ENCODE measurements around the gene MANSC1.
A peak's percentile ranks its signal among the peaks of the same experiment; 100 is the strongest.

MANSC1 gene

DNA sequence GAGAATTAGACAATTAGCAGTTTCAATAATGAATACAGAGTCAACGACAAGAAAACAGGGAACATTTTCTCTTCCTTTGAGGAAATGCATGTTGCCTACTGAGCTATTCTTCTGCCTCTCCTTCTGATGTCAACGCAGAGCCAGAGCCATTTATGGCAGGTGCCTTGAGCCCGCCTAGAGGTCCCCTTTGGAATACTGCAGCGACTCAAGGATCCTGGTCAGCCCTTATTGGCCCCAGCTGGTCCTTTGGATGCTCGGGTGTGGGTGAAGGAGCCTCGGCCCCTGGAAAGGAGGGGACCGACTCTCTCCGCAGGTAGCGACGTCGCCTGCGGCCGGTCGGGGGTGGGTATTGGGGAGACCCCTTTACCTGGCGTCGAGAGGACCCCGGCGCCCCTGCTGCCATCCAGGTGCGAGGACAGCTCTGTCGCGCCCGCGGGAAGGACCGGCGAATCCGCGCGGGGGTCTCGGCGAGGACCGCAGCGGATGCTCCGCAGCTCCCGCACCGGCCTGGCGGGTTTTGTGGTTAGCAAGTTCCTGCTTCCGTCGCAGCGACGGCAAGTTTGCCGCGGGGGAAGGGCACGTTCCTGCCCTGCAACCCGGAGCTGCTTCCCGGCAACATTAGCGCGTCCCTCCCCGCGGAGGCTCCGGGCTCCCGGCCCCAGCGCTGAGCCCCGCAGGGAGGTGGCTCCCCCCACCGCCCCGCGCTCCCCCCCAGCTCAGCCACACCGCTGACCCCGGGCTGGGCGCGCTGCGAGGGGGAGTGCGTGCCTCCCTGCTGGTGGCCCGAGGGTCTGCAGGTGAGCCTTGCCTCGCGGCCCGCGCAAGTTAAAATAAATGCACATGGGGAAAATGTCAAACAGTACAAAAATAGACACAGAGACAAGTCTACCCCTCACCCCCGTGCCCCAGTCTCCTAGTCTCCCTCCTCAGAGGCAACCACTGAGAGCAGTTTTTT lies at the start of gene MANSC1 (continued):
- TF ChIP-seq, protein P1, sequence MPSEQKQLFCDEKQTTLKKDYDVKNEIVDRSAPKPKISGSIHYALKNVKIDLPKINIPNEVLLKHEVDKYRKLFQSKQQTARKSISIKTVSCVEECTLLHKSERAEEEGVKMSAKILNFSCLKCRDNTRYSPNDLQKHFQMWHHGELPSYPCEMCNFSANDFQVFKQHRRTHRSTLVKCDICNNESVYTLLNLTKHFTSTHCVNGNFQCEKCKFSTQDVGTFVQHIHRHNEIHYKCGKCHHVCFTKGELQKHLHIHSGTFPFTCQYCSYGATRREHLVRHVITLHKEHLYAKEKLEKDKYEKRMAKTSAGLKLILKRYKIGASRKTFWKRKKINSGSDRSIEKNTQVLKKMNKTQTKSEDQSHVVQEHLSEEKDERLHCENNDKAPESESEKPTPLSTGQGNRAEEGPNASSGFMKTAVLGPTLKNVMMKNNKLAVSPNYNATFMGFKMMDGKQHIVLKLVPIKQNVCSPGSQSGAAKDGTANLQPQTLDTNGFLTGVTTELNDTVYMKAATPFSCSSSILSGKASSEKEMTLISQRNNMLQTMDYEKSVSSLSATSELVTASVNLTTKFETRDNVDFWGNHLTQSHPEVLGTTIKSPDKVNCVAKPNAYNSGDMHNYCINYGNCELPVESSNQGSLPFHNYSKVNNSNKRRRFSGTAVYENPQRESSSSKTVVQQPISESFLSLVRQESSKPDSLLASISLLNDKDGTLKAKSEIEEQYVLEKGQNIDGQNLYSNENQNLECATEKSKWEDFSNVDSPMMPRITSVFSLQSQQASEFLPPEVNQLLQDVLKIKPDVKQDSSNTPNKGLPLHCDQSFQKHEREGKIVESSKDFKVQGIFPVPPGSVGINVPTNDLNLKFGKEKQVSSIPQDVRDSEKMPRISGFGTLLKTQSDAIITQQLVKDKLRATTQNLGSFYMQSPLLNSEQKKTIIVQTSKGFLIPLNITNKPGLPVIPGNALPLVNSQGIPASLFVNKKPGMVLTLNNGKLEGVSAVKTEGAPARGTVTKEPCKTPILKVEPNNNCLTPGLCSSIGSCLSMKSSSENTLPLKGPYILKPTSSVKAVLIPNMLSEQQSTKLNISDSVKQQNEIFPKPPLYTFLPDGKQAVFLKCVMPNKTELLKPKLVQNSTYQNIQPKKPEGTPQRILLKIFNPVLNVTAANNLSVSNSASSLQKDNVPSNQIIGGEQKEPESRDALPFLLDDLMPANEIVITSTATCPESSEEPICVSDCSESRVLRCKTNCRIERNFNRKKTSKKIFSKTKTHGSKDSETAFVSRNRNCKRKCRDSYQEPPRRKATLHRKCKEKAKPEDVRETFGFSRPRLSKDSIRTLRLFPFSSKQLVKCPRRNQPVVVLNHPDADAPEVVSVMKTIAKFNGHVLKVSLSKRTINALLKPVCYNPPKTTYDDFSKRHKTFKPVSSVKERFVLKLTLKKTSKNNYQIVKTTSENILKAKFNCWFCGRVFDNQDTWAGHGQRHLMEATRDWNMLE (tag by site-specific recombination; conservative IDR thresholded peaks at IDR 0.05; ENCODE audit: low read depth) = peak; percentile 38; the same call in 1 of the 2 replicates
- TF ChIP-seq ZNF830 (tag by site-specific recombination; IDR thresholded peaks at IDR 0.05; ENCODE audit: low read depth) = no peak
- peak; percentile 57 for TF ChIP-seq ZBTB8A (tag by site-specific recombination; IDR thresholded peaks at IDR 0.05)
- TF ChIP-seq ZNF132 (tag by site-specific recombination; IDR thresholded peaks at IDR 0.05; ENCODE audit: borderline replicate concordance) = no peak
- TF ChIP-seq, protein P2, sequence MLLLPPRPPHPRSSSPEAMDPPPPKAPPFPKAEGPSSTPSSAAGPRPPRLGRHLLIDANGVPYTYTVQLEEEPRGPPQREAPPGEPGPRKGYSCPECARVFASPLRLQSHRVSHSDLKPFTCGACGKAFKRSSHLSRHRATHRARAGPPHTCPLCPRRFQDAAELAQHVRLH (tag by site-specific recombination; IDR thresholded peaks at IDR 0.05) = peak; percentile 91
- no peak for TF ChIP-seq ZNF664 (tag by site-specific recombination; IDR thresholded peaks at IDR 0.05)
- peak; percentile 37 for TF ChIP-seq ZNF10 (tag by site-specific recombination; IDR thresholded peaks at IDR 0.05)
- peak; percentile 48 for TF ChIP-seq SP2 (tag by site-specific recombination; IDR thresholded peaks at IDR 0.05)
- TF ChIP-seq HOXD13 (CRISPR knock-in tag; IDR thresholded peaks at IDR 0.05; ENCODE audit: borderline replicate concordance) = no peak
- TF ChIP-seq KLF10 (tag by site-specific recombination; IDR thresholded peaks at IDR 0.05) = no peak
- TF ChIP-seq, protein P3, sequence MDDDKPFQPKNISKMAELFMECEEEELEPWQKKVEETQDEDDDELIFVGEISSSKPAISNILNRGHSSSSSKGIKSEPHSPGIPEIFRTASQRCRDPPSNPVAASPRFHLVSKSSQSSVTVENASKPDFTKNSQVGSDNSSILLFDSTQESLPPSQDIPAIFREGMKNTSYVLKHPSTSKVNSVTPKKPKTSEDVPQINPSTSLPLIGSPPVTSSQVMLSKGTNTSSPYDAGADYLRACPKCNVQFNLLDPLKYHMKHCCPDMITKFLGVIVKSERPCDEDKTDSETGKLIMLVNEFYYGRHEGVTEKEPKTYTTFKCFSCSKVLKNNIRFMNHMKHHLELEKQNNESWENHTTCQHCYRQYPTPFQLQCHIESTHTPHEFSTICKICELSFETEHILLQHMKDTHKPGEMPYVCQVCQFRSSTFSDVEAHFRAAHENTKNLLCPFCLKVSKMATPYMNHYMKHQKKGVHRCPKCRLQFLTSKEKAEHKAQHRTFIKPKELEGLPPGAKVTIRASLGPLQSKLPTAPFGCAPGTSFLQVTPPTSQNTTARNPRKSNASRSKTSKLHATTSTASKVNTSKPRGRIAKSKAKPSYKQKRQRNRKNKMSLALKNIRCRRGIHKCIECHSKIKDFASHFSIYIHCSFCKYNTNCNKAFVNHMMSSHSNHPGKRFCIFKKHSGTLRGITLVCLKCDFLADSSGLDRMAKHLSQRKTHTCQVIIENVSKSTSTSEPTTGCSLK (tag by site-specific recombination; IDR thresholded peaks at IDR 0.05) = no peak
- 0 out of 2 replicates have a peak, but pooled peaks have one; percentile 60 for TF ChIP-seq ZFP69B (tag by site-specific recombination; IDR thresholded peaks at IDR 0.05)
- TF ChIP-seq, protein P4, sequence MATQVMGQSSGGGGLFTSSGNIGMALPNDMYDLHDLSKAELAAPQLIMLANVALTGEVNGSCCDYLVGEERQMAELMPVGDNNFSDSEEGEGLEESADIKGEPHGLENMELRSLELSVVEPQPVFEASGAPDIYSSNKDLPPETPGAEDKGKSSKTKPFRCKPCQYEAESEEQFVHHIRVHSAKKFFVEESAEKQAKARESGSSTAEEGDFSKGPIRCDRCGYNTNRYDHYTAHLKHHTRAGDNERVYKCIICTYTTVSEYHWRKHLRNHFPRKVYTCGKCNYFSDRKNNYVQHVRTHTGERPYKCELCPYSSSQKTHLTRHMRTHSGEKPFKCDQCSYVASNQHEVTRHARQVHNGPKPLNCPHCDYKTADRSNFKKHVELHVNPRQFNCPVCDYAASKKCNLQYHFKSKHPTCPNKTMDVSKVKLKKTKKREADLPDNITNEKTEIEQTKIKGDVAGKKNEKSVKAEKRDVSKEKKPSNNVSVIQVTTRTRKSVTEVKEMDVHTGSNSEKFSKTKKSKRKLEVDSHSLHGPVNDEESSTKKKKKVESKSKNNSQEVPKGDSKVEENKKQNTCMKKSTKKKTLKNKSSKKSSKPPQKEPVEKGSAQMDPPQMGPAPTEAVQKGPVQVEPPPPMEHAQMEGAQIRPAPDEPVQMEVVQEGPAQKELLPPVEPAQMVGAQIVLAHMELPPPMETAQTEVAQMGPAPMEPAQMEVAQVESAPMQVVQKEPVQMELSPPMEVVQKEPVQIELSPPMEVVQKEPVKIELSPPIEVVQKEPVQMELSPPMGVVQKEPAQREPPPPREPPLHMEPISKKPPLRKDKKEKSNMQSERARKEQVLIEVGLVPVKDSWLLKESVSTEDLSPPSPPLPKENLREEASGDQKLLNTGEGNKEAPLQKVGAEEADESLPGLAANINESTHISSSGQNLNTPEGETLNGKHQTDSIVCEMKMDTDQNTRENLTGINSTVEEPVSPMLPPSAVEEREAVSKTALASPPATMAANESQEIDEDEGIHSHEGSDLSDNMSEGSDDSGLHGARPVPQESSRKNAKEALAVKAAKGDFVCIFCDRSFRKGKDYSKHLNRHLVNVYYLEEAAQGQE (tag by site-specific recombination; IDR thresholded peaks at IDR 0.05) = no peak
- TF ChIP-seq ZNF24 (tag by site-specific recombination; IDR thresholded peaks at IDR 0.05) = peak; percentile 65; the same call in 1 of the 2 replicates
- TF ChIP-seq EGR2 (tag by site-specific recombination; IDR thresholded peaks at IDR 0.05; ENCODE audit: low read depth) = peak; percentile 18; the same call in 1 of the 2 replicates
- TF ChIP-seq SALL2 (tag by site-specific recombination; IDR thresholded peaks at IDR 0.05; ENCODE audit: borderline replicate concordance) = no peak
- TF ChIP-seq, protein P5, sequence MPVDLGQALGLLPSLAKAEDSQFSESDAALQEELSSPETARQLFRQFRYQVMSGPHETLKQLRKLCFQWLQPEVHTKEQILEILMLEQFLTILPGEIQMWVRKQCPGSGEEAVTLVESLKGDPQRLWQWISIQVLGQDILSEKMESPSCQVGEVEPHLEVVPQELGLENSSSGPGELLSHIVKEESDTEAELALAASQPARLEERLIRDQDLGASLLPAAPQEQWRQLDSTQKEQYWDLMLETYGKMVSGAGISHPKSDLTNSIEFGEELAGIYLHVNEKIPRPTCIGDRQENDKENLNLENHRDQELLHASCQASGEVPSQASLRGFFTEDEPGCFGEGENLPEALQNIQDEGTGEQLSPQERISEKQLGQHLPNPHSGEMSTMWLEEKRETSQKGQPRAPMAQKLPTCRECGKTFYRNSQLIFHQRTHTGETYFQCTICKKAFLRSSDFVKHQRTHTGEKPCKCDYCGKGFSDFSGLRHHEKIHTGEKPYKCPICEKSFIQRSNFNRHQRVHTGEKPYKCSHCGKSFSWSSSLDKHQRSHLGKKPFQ (tag by site-specific recombination; IDR thresholded peaks at IDR 0.05) = no peak
- 0 out of 2 replicates have a peak, but pooled peaks have one; percentile 22 for TF ChIP-seq SCRT2 (tag by site-specific recombination; IDR thresholded peaks at IDR 0.05)
- 0 out of 2 replicates have a peak, but pooled peaks have one; percentile 12 for TF ChIP-seq ZNF660 (tag by site-specific recombination; IDR thresholded peaks at IDR 0.05)
- no peak for TF ChIP-seq ZNF623 (tag by site-specific recombination; IDR thresholded peaks at IDR 0.05)
- TF ChIP-seq ZSCAN30 (tag by site-specific recombination; IDR thresholded peaks at IDR 0.05) = peak; percentile 88
- TF ChIP-seq ZNF777 (tag by site-specific recombination; IDR thresholded peaks at IDR 0.05; ENCODE audit: borderline replicate concordance) = peak; percentile 87
- TF ChIP-seq MEIS1 (CRISPR knock-in tag; IDR thresholded peaks at IDR 0.05; ENCODE audit: borderline replicate concordance) = no peak
- no peak for TF ChIP-seq KLF9 (tag by site-specific recombination; IDR thresholded peaks at IDR 0.05; ENCODE audit: low read depth)
- 0 out of 2 replicates have a peak, but pooled peaks have one; percentile 21 for TF ChIP-seq YY1 (tag by site-specific recombination; IDR thresholded peaks at IDR 0.05)
- TF ChIP-seq ZNF394 (tag by site-specific recombination; IDR thresholded peaks at IDR 0.05; ENCODE audit: borderline replicate concordance) = no peak; the same call in 1 of the 2 replicates

Data from HEK293 (cell line).